Measurements from ENCODE around the gene MFSD6.

Gene MFSD6

GRCh38 chr2:190436557-190436956 lies 28.4 kb downstream of the MFSD6 start:
- no peak for DNase-seq (ENCODE audit: low read depth in 2 of 2)

GRCh38 chr2:190440113-190440512 lies 32.0 kb downstream of the MFSD6 start:
- no peak for DNase-seq (ENCODE audit: low read depth in 2 of 2)

- DNase-seq (ENCODE audit: low read depth in 2 of 2), result no peak
Observed at GRCh38 chr2:190441564-190441963, 33.4 kb downstream of the MFSD6 start.

DNA sequence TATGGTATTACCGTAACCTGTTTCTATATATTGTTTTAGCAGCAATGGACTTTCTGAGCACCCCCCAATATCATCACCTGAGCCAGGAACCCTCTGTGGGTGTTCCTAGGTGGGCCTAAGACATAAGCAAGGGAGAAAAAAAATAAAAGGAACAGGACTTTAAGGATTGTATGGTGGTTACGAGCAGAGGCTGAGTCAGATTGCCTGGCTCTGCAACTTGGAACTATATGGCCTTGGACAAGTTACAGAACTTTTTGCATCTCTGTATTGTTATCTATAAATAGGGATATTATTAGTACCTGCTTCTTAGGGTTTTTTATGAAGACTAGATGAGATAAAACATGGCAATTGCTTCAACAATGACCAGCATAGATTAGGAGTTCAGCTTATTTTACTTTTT lies 34.9 kb downstream of the MFSD6 start:
- DNase-seq (ENCODE audit: low read depth in 2 of 2), result no peak

- DNase-seq (ENCODE audit: low read depth in 2 of 2), result peak; percentile 29
Observed at GRCh38 chr2:190443778-190444481, 35.8 kb downstream of the MFSD6 start.

GRCh38 chr2:190444976-190445375 lies 36.8 kb downstream of the MFSD6 start:
- DNase-seq (ENCODE audit: low read depth in 2 of 2), result no peak

DNA sequence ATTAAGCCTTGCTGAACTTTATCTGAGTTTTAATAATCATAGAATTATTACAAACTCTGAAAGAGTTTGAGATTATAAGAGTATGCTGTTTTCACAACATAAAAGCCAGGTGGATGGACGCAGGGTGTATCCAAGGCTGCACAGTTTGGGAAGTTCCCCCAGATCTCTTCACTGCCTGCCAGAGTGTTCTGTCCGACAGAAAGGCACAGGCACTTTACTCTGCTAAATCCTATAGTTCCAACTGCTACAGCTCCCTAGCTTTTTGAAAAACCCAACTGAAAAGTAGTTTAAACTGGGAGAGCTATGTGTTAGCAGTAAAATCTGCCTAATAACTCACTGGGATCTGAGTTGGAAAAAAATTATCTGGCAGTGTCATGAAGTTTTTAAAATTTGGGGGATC lies 38.0 kb downstream of the MFSD6 start:
- DNase-seq (ENCODE audit: low read depth in 2 of 2), result no peak

GRCh38 chr2:190446750-190447516 lies 38.8 kb downstream of the MFSD6 start:
- DNase-seq (ENCODE audit: low read depth in 2 of 2), result no peak

DNA sequence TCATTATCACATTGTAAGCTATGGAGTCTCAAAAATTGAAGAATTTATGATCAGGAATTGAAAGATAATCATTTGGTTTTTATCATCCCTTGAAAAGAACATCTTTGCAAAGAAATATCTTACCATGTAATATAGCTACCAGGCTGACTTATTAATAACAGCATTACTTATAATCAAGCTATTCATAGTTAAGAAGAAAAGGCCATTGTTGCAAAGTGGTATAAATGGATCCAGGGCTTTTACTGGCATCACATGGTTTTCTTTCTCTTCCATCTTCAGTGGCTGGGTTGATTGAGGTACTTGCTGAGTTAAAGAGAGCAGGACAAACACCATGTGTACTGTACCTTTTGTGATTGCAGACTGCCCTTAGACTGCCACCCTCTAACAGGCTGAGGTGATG lies 39.6 kb downstream of the MFSD6 start:
- no peak for DNase-seq (ENCODE audit: low read depth in 2 of 2)

GRCh38 chr2:190449925-190450324 lies 41.8 kb downstream of the MFSD6 start:
- DNase-seq (ENCODE audit: low read depth in 2 of 2), result no peak

DNA sequence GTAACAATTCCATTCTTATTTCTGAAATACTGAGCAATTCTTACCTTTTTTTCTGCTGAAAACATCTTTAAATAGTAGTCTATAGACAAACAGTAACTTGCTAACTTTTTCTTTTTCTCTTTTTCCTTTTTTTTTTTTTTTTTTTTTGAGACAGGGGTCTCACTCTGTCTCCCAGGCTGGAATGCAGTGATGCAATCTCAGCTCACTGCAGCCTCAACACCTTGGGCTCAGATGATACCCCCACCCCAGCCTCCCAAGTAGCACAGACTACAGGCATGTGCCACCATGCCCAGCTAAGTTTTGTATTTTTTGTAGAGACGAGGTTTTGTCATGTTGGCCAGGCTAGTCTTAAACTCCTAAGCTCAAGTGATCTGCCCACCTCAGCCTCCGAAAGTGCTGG lies 42.2 kb downstream of the MFSD6 start:
- no peak for DNase-seq (ENCODE audit: low read depth in 2 of 2)

- DNase-seq (ENCODE audit: low read depth in 2 of 2), result no peak
Observed at GRCh38 chr2:190451561-190452176, 43.5 kb downstream of the MFSD6 start.

- no peak for DNase-seq (ENCODE audit: low read depth in 2 of 2)
Observed at GRCh38 chr2:190452433-190452832, 44.3 kb downstream of the MFSD6 start.

DNA sequence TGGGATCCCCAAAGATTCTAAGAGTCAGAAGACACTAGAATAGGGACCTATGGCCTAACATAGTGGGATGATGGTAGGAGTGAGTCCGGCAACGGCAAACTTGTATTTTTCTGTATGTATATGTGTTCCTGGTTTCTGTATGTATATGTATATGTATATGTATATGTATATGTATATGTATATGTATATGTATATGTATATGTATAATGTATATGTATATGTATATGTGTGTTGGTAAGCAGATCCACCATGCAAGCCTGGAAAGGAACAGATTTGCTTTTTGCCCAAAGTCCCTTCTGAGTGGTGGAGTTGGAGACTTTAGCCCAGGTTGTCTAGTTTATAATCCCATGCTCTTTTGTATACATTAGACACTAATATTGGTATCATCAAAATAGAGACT lies 46.6 kb downstream of the MFSD6 start:
- DNase-seq (ENCODE audit: low read depth in 2 of 2), result no peak

GRCh38 chr2:190455358-190456095 lies 47.4 kb downstream of the MFSD6 start:
- no peak for DNase-seq (ENCODE audit: low read depth in 2 of 2)

DNA sequence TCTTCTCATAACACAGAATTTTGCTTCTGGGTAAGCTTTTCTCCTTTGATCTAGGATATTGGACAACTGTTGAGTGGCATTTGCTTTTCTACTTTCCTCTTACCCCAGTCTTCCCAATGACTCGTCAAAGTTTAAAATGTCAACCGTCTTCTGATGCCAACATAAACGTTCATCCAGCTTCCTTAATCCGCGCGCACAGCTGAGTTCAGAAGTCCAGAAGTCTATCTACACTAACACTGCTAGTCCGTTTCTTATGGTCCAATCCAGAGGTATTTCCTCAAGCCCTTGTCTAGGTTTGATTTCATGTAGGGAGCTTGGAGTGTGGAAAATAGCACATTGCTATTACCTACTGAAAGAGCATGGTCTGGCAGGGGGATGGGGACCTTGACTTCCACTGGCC lies 48.7 kb downstream of the MFSD6 start:
- no peak for DNase-seq (ENCODE audit: low read depth in 2 of 2)

- DNase-seq (ENCODE audit: low read depth in 2 of 2), result no peak
Observed at GRCh38 chr2:190457256-190457655, 49.1 kb downstream of the MFSD6 start.

GRCh38 chr2:190458352-190459107 lies 50.4 kb downstream of the MFSD6 start:
- DNase-seq (ENCODE audit: low read depth in 2 of 2), result no peak

GRCh38 chr2:190459881-190460280 lies 51.7 kb downstream of the MFSD6 start:
- no peak for DNase-seq (ENCODE audit: low read depth in 2 of 2)

- DNase-seq (ENCODE audit: low read depth in 2 of 2), result no peak
Observed at GRCh38 chr2:190460487-190460886, 52.3 kb downstream of the MFSD6 start.

GRCh38 chr2:190462181-190462580 lies 54.0 kb downstream of the MFSD6 start:
- DNase-seq (ENCODE audit: low read depth in 2 of 2), result no peak

- DNase-seq (ENCODE audit: low read depth in 2 of 2), result no peak
Observed at GRCh38 chr2:190462611-190463010, 54.5 kb downstream of the MFSD6 start.

Data from fibroblast of skin of left quadriceps (primary cell).